Retinal pigment epithelial cell (primary cell): ENCODE results near the gene PLPP7.

ENCODE experiments used
- DNase-seq: peaks from one replicate; pipeline ENCODE4 v3.0.0-alpha.2; 2010; ENCODE audit warnings: low read depth
- H3K4me3 ChIP-seq: 2 replicates; pipeline ENCODE4 v1.5.1; 2011; ENCODE audit warnings: mild to moderate bottlenecking, low read length, control low read depth, moderate library complexity
- TF ChIP-seq, protein P1 (sequence below): conservative IDR thresholded peaks from 2 replicates; pipeline ENCODE4 v1.5.1; 2011; ENCODE audit warnings: low read depth, low read length, control low read depth, inconsistent platforms

PLPP7 gene

DNA sequence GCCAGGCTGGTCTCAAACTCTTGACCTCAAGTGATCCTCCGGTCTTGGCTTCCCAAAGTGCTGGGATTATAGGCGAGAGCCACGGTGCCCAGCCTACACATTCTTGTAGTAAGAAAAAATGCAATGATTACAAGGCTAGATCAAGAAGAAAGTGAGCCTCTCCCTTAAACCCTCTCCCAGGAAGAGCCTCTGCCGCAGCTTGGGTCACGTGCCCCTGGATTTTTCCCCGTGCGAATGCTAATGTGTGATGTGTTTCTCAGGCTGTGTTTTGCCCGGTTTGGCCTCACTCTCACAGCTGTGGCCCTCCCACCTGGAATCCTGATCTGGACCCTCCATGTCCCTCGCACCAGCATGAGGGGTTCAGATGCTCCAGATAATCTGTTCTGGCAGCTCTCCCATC lies 6.9 kb downstream of the PLPP7 start:
- TF ChIP-seq, protein P1, sequence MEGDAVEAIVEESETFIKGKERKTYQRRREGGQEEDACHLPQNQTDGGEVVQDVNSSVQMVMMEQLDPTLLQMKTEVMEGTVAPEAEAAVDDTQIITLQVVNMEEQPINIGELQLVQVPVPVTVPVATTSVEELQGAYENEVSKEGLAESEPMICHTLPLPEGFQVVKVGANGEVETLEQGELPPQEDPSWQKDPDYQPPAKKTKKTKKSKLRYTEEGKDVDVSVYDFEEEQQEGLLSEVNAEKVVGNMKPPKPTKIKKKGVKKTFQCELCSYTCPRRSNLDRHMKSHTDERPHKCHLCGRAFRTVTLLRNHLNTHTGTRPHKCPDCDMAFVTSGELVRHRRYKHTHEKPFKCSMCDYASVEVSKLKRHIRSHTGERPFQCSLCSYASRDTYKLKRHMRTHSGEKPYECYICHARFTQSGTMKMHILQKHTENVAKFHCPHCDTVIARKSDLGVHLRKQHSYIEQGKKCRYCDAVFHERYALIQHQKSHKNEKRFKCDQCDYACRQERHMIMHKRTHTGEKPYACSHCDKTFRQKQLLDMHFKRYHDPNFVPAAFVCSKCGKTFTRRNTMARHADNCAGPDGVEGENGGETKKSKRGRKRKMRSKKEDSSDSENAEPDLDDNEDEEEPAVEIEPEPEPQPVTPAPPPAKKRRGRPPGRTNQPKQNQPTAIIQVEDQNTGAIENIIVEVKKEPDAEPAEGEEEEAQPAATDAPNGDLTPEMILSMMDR, result no peak
- peak; percentile 12 for DNase-seq
- H3K4me3 ChIP-seq, result no peak overlapping the region

GRCh38 chr9:131296906-131297500 lies 7.5 kb downstream of the PLPP7 start:
- DNase-seq, result no peak
- TF ChIP-seq, protein P1, result no peak
- H3K4me3 ChIP-seq, result no peak overlapping the region

DNA sequence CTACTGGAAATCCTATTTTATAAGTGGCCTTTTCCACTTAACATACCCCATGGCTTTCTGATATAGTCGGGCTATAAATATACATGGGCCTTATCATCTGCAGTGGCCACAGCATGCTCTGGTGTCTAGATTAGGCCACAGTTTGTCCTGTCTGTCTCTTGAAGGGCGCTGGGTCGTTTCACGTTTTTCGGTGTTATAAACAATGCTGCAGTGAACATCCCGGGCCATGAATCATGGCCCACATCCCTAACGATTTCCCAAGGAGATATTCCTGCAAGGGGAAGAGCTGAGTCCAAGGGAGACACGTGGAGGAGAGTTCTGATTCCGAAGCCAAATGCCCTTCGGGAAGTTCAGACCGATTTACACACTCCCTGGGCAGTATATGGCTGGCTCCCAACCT lies 8.4 kb downstream of the PLPP7 start:
- DNase-seq, result no peak
- TF ChIP-seq, protein P1, result no peak

GRCh38 chr9:131298341-131298740 lies 8.8 kb downstream of the PLPP7 start:
- TF ChIP-seq, protein P1, result no peak
- no peak overlapping the region for H3K4me3 ChIP-seq

More for the DNA sequence above, 8.4 kb downstream of the PLPP7 start:
- no peak overlapping the region for H3K4me3 ChIP-seq

DNA sequence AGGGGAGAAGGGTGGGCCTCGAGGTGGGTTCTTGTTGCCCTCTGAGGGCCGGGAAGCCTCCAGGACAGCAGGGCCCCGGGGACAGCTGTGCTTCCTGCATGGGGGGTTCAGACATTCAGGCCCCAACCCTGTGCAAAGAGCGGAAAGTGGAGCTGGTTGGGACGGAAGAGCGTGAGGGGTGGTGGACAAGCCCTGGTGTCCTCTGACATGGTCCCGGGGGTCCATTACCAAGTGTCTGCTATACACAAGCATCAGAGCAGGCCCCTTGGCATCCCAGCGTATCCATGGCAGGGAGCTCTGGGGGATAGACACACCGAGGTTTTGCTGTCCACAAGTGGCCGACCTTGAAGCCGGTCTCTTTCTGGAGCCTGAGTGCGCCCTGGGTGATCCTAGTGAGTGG lies 9.3 kb downstream of the PLPP7 start:
- TF ChIP-seq, protein P1, result no peak
- DNase-seq, result no peak
- no peak overlapping the region for H3K4me3 ChIP-seq

More at GRCh38 chr9:131298341-131298740, 8.8 kb downstream of the PLPP7 start:
- no peak for DNase-seq

DNA sequence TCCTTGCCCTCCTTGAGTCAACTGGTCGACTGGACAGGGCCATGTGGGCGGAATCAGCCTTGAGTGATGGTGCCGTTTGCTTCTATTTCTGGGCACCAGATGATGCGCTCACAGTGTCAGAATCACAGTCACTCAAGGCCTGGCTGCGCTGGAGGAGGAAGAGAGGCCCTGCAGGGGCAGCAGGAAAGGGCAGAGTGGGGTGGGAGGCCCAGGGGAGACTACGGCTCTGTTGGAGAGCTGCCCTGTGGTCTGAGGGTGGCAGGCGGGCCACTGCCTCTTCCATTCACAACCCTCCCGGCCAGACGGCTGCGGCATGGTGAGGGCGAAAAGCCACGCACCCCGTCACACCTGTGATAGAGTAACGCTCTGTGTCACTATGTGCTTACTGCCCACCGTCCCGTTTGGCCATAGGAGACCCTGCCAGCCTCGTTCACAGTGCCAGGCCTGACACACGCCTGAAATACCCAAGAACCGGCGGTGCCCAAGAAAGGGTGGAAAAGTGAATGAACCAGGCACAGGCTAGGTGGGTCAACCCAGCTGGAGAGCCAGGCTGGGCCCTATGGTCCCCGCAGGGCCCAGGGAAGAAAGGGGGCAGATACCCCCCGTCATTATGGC lies 9.9 kb downstream of the PLPP7 start:
- TF ChIP-seq, protein P1, result no peak
- no peak for DNase-seq
- no peak overlapping the region for H3K4me3 ChIP-seq

DNA sequence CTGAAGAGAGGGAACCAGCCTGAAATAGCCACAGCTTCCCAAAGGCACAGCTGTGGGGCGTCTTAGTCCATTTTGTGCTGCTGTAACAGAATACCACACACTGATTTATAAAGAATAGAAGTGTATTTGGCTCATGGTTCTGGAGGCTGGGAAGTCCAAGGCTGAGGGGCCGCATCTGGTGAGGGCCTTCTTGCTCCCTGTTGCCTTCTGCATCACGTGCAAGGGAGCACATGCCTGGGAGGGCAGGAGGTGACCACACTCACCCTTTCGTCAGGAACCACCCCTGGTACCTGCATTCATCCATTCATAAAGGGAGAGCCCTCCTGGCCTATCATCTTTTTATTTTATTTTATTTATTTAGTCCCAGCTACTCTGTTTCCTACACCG lies 10.4 kb downstream of the PLPP7 start:
- no peak for DNase-seq
- TF ChIP-seq, protein P1, result no peak
- H3K4me3 ChIP-seq, result no peak overlapping the region
